DOHH2 (cell line): Measurements from ENCODE around the gene SUN3.
"Not testable (repeated sequence)": the region's sequence is repeated elsewhere in the genome, so short reads cannot be mapped to it uniquely, and the experiment has no call there.

Experiments
- CTCF ChIP-seq: fragments of 200-600 bp; sonication (generic); IDR thresholded peaks from one replicate; pipeline ENCODE4 v1.5.1; 2014; ENCODE audit warnings: antibody characterized with exemption, mild to moderate bottlenecking, low read depth, low read length; ENCODE audit not compliant: poor library complexity, severe bottlenecking
- EZH2phosphoT487 ChIP-seq: fragments of 200-600 bp; sonication (generic); IDR thresholded peaks from 2 replicates; pipeline ENCODE4 v1.6.1; 2017; ENCODE audit warnings: borderline replicate concordance, mild to moderate bottlenecking, antibody characterized with exemption, low read length, moderate library complexity, mixed read lengths

DNA sequence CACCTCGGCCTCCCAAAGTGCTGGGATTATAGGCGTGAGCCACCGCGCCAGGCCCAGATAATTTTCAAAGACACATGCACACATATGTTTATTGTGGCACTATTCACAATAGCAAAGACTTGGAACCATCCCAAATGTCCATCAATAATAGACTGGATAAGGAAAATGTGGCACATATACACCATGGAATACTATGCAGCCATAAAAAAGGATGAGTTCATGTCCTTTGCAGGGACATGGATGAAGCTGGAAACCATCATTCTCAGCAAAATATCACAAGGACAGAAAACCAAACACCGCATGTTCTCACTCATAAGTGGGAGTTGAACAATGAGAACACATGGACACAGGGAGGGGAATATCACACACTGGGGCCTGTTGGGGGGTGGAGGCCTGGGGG lies 48.3 kb downstream of the SUN3 start:
- not testable (repeated sequence) for TF ChIP-seq CTCF, EZH2phosphoT487
